B cell (primary cell): ENCODE measurements around the gene ZSCAN31. TPM values are rescaled to one million over a fixed set of nuclear protein-coding genes. Genes with fewer than 3 reads are reported as not detected.
"Not testable (repeated sequence)": the region's sequence is repeated elsewhere in the genome, so short reads cannot be mapped to it uniquely, and the experiment has no call there.

Source experiments
- ATAC-seq: fragments of 200-7000 bp; cut with Tn5 transposase; one replicate; pipeline ENCODE4 v1.10.0; 2021; ENCODE audit warnings: low read depth, mild to moderate bottlenecking, moderate number of reproducible peaks, moderate library complexity
- CTCF ChIA-PET: fragments of 350-600 bp; sonication (Branson Sonifier 250); formaldehyde crosslinking; loops from one replicate; lab custom pipeline; 2021; ENCODE audit warnings: antibody characterized with exemption, inconsistent platforms; lab: Charles Lee
- POLR2A ChIA-PET: fragments of 350-600 bp; sonication (Branson Sonifier 250); formaldehyde crosslinking; loops from one replicate; lab custom pipeline; 2021; ENCODE audit warnings: antibody characterized with exemption; lab: Charles Lee
- DNase-seq: peaks from one replicate; pipeline ENCODE4 v3.0.0; 2013
- H2AFZ ChIP-seq: 2 replicates; pipeline ENCODE4 v1.6.1; 2012; ENCODE audit warnings: mild to moderate bottlenecking, low read depth, low read length; ENCODE audit not compliant: insufficient read depth, poor library complexity, severe bottlenecking
- H3K27ac ChIP-seq, 2 donors: 1 replicate in 1 of 2; 2 replicates in 1 of 2; pipeline ENCODE4 v1.5.1; 2012 to 2013; ENCODE audit warnings: low read length in 2 of 2, mild to moderate bottlenecking in 2 of 2, moderate library complexity in 1 of 2
- H3K27me3 ChIP-seq, 4 experiments: fragments of 200-600 bp in 1 of 4; sonication (generic) in 1 of 4; replicated peaks in 1 of 4; 1 replicate in 2 of 4; 2 replicates in 2 of 4; pipeline versions ENCODE4 v1.6.1 to v1.7.0; 2013 to 2016; ENCODE audit warnings: low read length in 3 of 4, mild to moderate bottlenecking in 2 of 4, mixed read lengths in 1 of 4, moderate library complexity in 1 of 4; ENCODE audit not compliant: insufficient read depth in 4 of 4, control insufficient read depth in 3 of 4; ENCODE audit errors: control extremely low read depth in 1 of 4
- H3K36me3 ChIP-seq, 2 experiments: replicated peaks in 1 of 2; 1 replicate in 1 of 2; 2 replicates in 1 of 2; pipeline versions ENCODE4 v1.6.1 to v1.7.1; 2013; ENCODE audit warnings: low read length in 1 of 2; ENCODE audit not compliant: insufficient read depth in 2 of 2, control insufficient read depth in 1 of 2; ENCODE audit errors: control extremely low read depth in 1 of 2, extremely low read depth in 1 of 2
- H3K4me1 ChIP-seq, 2 donors: fragments of 200-600 bp in 1 of 2; sonication (generic) in 1 of 2; 1 replicate in 1 of 2; 2 replicates in 1 of 2; pipeline versions ENCODE4 v1.5.1 to v1.6.1; 2013 to 2017; ENCODE audit warnings: low read length in 2 of 2; ENCODE audit not compliant: control insufficient read depth in 2 of 2, insufficient read depth in 2 of 2
- H3K4me2 ChIP-seq: replicated peaks from 2 replicates; pipeline ENCODE3; 2012; ENCODE audit warnings: mild to moderate bottlenecking, low read depth, low read length; ENCODE audit not compliant: poor library complexity, severe bottlenecking
- H3K4me3 ChIP-seq, 5 experiments: fragments of 200-600 bp in 1 of 5; sonication (generic) in 1 of 5; 1 replicate in 3 of 5; 2 replicates in 2 of 5; pipeline versions ENCODE4 v1.5.1 to v1.7.0; 2011 to 2016; ENCODE audit warnings: low read length in 4 of 5, mild to moderate bottlenecking in 4 of 5, low read depth in 2 of 5, control low read depth in 1 of 5, moderate library complexity in 1 of 5; ENCODE audit not compliant: insufficient read depth in 1 of 5; ENCODE audit errors: control extremely low read depth in 1 of 5, extremely low read depth in 1 of 5
- H3K79me2 ChIP-seq: fragments of 200-600 bp; sonication (generic); one replicate; pipeline ENCODE4 v1.6.0; 2016; ENCODE audit warnings: low read length; ENCODE audit not compliant: control insufficient read depth, insufficient read depth
- H3K9ac ChIP-seq: fragments of 200-600 bp; sonication (generic); 2 replicates; pipeline ENCODE4 v1.6.1; 2017; ENCODE audit warnings: mild to moderate bottlenecking, low read length, moderate library complexity
- H3K9me3 ChIP-seq, 3 donors: one replicate each; pipeline versions ENCODE4 v1.6.1 to v1.7.1; 2013; ENCODE audit warnings: low read length in 2 of 3; ENCODE audit not compliant: control insufficient read depth in 2 of 3, insufficient read depth in 1 of 3; ENCODE audit errors: control extremely low read depth in 1 of 3
- H4K20me1 ChIP-seq: 2 replicates; pipeline ENCODE4 v1.6.0; 2012; ENCODE audit warnings: mild to moderate bottlenecking, low read length; ENCODE audit not compliant: insufficient read depth, control insufficient read depth, poor library complexity, severe bottlenecking
- H3K27ac Mint-ChIP-seq: one replicate; pipeline ENCODE4 v1.8.0; 2021; ENCODE audit warnings: mixed read lengths
- H3K27me3 Mint-ChIP-seq: one replicate; pipeline ENCODE4 v1.8.0; 2021; ENCODE audit warnings: mixed read lengths
- H3K4me1 Mint-ChIP-seq: one replicate; pipeline ENCODE4 v1.8.0; 2021; ENCODE audit warnings: mixed read lengths
- H3K4me3 Mint-ChIP-seq: one replicate; pipeline ENCODE4 v1.8.0; 2021; ENCODE audit warnings: mixed read lengths
- H3K9me3 Mint-ChIP-seq: one replicate; pipeline ENCODE4 v1.8.0; 2022; ENCODE audit warnings: mixed read lengths; ENCODE audit not compliant: insufficient read depth
- EZH2 ChIP-seq: IDR thresholded peaks from 2 replicates; pipeline ENCODE4 v1.6.1; 2012; ENCODE audit warnings: borderline replicate concordance, low read depth, mild to moderate bottlenecking, moderate library complexity, low read length; ENCODE audit not compliant: insufficient read depth, poor library complexity, severe bottlenecking
- WGBS: methylation state at CpG from one replicate; pipeline ENCODE4 v1.1.5; 2013; ENCODE audit warnings: missing lambda C conversion rate; ENCODE audit not compliant: insufficient coverage; 5-methylcytosine and 5-hydroxymethylcytosine counted together
- intact Hi-C: fragments of 100-400 bp; cut with micrococcal nuclease; formaldehyde crosslinking; loops from one replicate; pipeline ENCODE4 v1.10.0; 2022
- polyA plus RNA-seq: library from polyadenylated mRNA; depleted of rRNA; stranded (reverse); fragments of >200 nt; gene quantifications from 2 replicates; pipeline ENCODE4 v1.2.3, GENCODE V29; 2012
- total RNA-seq, 2 donors: library from RNA; stranded (reverse); fragments of 120-200 nt in 1 of 2; gene quantifications; 1 replicate in 1 of 2; 2 replicates in 1 of 2; pipeline versions ENCODE4 v1.2.3 to v1.2.4, GENCODE V29; 2013 to 2022
- TF ChIP-seq, protein P1 (sequence below): fragments of 200-600 bp; IDR thresholded peaks from one replicate; pipeline ENCODE4 v1.8.0; 2022; ENCODE audit warnings: antibody characterized with exemption, mild to moderate bottlenecking

ZSCAN31 gene
- total and polyA plus RNA-seq, 2 donors (not counting 1 experiment from before 2014, with no cell fraction given): 1.9 to 4.6 TPM

GRCh38 chr6:28368522-28368921 lies 32.6 kb upstream of the ZSCAN31 start:
- Mint-ChIP-seq H3K27me3 (no peaks in the 10 kb centered on the region), H3K4me3 (no peak overlapping the region), H3K9me3 (no peaks in the 10 kb centered on the region), H3K4me1 (peaks cover 24% of the 10 kb centered on the region), H3K27ac (no peak overlapping the region)
- Histone ChIP-seq H3K9me3 (no peaks in the 10 kb centered on the region), H3K4me1 (peaks cover 22 to 23% of the 10 kb centered on the region in 2 donors), H3K4me2 (peak overlapping the region; percentile 36), H2AFZ (no peak overlapping the region), H3K9ac (no peak overlapping the region), H4K20me1 (no peaks in the 10 kb centered on the region), H3K4me3 (no peak overlapping the region), H3K36me3 (peaks cover 15 to 18% of the 10 kb centered on the region in 2 experiments), H3K79me2 (no peaks in the 10 kb centered on the region), H3K27me3 (no peaks in the 10 kb centered on the region), H3K27ac (no peak overlapping the region)
- CTCF ChIA-PET: no interaction called here
- TF ChIP-seq, protein P1, sequence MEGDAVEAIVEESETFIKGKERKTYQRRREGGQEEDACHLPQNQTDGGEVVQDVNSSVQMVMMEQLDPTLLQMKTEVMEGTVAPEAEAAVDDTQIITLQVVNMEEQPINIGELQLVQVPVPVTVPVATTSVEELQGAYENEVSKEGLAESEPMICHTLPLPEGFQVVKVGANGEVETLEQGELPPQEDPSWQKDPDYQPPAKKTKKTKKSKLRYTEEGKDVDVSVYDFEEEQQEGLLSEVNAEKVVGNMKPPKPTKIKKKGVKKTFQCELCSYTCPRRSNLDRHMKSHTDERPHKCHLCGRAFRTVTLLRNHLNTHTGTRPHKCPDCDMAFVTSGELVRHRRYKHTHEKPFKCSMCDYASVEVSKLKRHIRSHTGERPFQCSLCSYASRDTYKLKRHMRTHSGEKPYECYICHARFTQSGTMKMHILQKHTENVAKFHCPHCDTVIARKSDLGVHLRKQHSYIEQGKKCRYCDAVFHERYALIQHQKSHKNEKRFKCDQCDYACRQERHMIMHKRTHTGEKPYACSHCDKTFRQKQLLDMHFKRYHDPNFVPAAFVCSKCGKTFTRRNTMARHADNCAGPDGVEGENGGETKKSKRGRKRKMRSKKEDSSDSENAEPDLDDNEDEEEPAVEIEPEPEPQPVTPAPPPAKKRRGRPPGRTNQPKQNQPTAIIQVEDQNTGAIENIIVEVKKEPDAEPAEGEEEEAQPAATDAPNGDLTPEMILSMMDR: no peak
- no peak for TF ChIP-seq EZH2
- DNase-seq (peak; percentile 58), ATAC-seq (peak; percentile 78)
- POLR2A ChIA-PET: no interaction called here
- intact Hi-C loops: no loop called here
- no CpG with 5 or more reads among the region's 4 CpGs for WGBS

- H3K27me3 Mint-ChIP-seq, H3K27ac ChIP-seq, H2AFZ ChIP-seq, DNase-seq, H3K4me3 ChIP-seq, H3K9ac ChIP-seq, H3K9me3 ChIP-seq, POLR2A ChIA-PET, H3K79me2 ChIP-seq, H3K27ac Mint-ChIP-seq, H4K20me1 ChIP-seq, H3K27me3 ChIP-seq, H3K4me3 Mint-ChIP-seq, intact Hi-C loops, H3K4me2 ChIP-seq, H3K9me3 Mint-ChIP-seq, ATAC-seq: not testable (repeated sequence)
- peaks cover 10 to 11% of the 10 kb centered on the region in 2 donors for H3K4me1 ChIP-seq
- 89% methylated on average over 1 of the region's 4 CpGs for WGBS
- H3K4me1 Mint-ChIP-seq: peaks cover 11% of the 10 kb centered on the region
- CTCF ChIA-PET: interaction anchor here (1.4 to 2.3 kb wide), 2 partner anchors 10 to 30 kb away, joined by 3 to 6 read pairs; no protein-coding TSS in a partner anchor
- H3K36me3 ChIP-seq: peaks cover 15 to 29% of the 10 kb centered on the region in 2 experiments
Observed at GRCh38 chr6:28365590-28365989, 29.6 kb upstream of the ZSCAN31 start.
